ENCODE results near the gene BCAS1.

BCAS1 gene

GRCh38 chr20:54088430-54088829 lies 18.0 kb upstream of the BCAS1 start:
- ATAC-seq: no peak
- no peak for TF ChIP-seq POU6F1 (CRISPR knock-in tag; IDR thresholded peaks at IDR 0.05; ENCODE audit: borderline replicate concordance, low read depth)
- no peak for TF ChIP-seq TOX (CRISPR knock-in tag; IDR thresholded peaks at IDR 0.05; ENCODE audit: borderline replicate concordance)
- TF ChIP-seq GLIS3 (CRISPR knock-in tag; IDR thresholded peaks at IDR 0.05): no peak
- no peak for TF ChIP-seq ARNTL (CRISPR knock-in tag; IDR thresholded peaks at IDR 0.05; ENCODE audit: borderline replicate concordance, low read depth)
- TF ChIP-seq ZFP3 (CRISPR knock-in tag; IDR thresholded peaks at IDR 0.05): no peak
- TF ChIP-seq OSR1 (CRISPR knock-in tag; IDR thresholded peaks at IDR 0.05): no peak
- no peak for TF ChIP-seq ZFP30 (CRISPR knock-in tag; IDR thresholded peaks at IDR 0.05)
- TF ChIP-seq ZNF70 (CRISPR knock-in tag; IDR thresholded peaks at IDR 0.05): no peak
- no peak for TF ChIP-seq BACH2 (CRISPR knock-in tag; IDR thresholded peaks at IDR 0.05; ENCODE audit: borderline replicate concordance)
- no peak for TF ChIP-seq PATZ1 (CRISPR knock-in tag; IDR thresholded peaks at IDR 0.05; ENCODE audit: borderline replicate concordance)
- TF ChIP-seq ESRRG (CRISPR knock-in tag; IDR thresholded peaks at IDR 0.05): no peak
- TF ChIP-seq PPARA (CRISPR knock-in tag; IDR thresholded peaks at IDR 0.05; ENCODE audit: borderline replicate concordance): no peak
- TF ChIP-seq TCF4 (CRISPR knock-in tag; IDR thresholded peaks at IDR 0.05; ENCODE audit: borderline replicate concordance): no peak
- TF ChIP-seq ISL1 (CRISPR knock-in tag; IDR thresholded peaks at IDR 0.05): no peak
- no peak for TF ChIP-seq CSDC2 (CRISPR knock-in tag; IDR thresholded peaks at IDR 0.05)
- no peak for TF ChIP-seq ZNF8 (CRISPR knock-in tag; IDR thresholded peaks at IDR 0.05)

GRCh38 chr20:54086507-54087039 lies 16.2 kb upstream of the BCAS1 start:
- ATAC-seq: no peak
- no peak for TF ChIP-seq ARNTL (CRISPR knock-in tag; IDR thresholded peaks at IDR 0.05; ENCODE audit: borderline replicate concordance, low read depth)
- no peak for TF ChIP-seq SNAI2 (CRISPR knock-in tag; IDR thresholded peaks at IDR 0.05)
- no peak for TF ChIP-seq TOX (CRISPR knock-in tag; IDR thresholded peaks at IDR 0.05; ENCODE audit: borderline replicate concordance)
- no peak for TF ChIP-seq CSDC2 (CRISPR knock-in tag; IDR thresholded peaks at IDR 0.05)
- TF ChIP-seq, protein P1, sequence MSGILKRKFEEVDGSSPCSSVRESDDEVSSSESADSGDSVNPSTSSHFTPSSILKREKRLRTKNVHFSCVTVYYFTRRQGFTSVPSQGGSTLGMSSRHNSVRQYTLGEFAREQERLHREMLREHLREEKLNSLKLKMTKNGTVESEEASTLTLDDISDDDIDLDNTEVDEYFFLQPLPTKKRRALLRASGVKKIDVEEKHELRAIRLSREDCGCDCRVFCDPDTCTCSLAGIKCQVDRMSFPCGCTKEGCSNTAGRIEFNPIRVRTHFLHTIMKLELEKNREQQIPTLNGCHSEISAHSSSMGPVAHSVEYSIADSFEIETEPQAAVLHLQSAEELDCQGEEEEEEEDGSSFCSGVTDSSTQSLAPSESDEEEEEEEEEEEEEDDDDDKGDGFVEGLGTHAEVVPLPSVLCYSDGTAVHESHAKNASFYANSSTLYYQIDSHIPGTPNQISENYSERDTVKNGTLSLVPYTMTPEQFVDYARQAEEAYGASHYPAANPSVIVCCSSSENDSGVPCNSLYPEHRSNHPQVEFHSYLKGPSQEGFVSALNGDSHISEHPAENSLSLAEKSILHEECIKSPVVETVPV (CRISPR knock-in tag; IDR thresholded peaks at IDR 0.05): no peak
- no peak for TF ChIP-seq RARB (CRISPR knock-in tag; IDR thresholded peaks at IDR 0.05)
- TF ChIP-seq TCF4 (CRISPR knock-in tag; IDR thresholded peaks at IDR 0.05; ENCODE audit: borderline replicate concordance): no peak
- no peak for TF ChIP-seq BACH2 (CRISPR knock-in tag; IDR thresholded peaks at IDR 0.05; ENCODE audit: borderline replicate concordance)
- no peak for TF ChIP-seq GLIS3 (CRISPR knock-in tag; IDR thresholded peaks at IDR 0.05)
- TF ChIP-seq ZNF565 (CRISPR knock-in tag; conservative IDR thresholded peaks at IDR 0.05; ENCODE audit: low read depth): no peak
- no peak for TF ChIP-seq PPARA (CRISPR knock-in tag; IDR thresholded peaks at IDR 0.05; ENCODE audit: borderline replicate concordance)
- no peak for TF ChIP-seq TSHZ2 (CRISPR knock-in tag; IDR thresholded peaks at IDR 0.05)
- no peak for TF ChIP-seq CREB5 (CRISPR knock-in tag; IDR thresholded peaks at IDR 0.05; ENCODE audit: low read depth)
- no peak for TF ChIP-seq ESRRG (CRISPR knock-in tag; IDR thresholded peaks at IDR 0.05)
- TF ChIP-seq ZNF70 (CRISPR knock-in tag; IDR thresholded peaks at IDR 0.05): no peak
- no peak for TF ChIP-seq OSR1 (CRISPR knock-in tag; IDR thresholded peaks at IDR 0.05)
- no peak for TF ChIP-seq ZC3H10 (CRISPR knock-in tag; IDR thresholded peaks at IDR 0.05)
- TF ChIP-seq ISL1 (CRISPR knock-in tag; IDR thresholded peaks at IDR 0.05): no peak
- no peak for TF ChIP-seq POU6F1 (CRISPR knock-in tag; IDR thresholded peaks at IDR 0.05; ENCODE audit: borderline replicate concordance, low read depth)
- no peak for TF ChIP-seq PATZ1 (CRISPR knock-in tag; IDR thresholded peaks at IDR 0.05; ENCODE audit: borderline replicate concordance)
